Natural killer cell (primary cell): ENCODE measurements around the gene FGF2. TPM values are rescaled to one million over a fixed set of nuclear protein-coding genes. Genes with fewer than 3 reads are reported as not detected.

Experiments used
- ATAC-seq, 3 donors: fragments of 150-1000 bp in 2 of 3; fragments of 200-7000 bp in 1 of 3; cut with Tn5 transposase; 1 replicate in 1 of 3; 2 replicates in 2 of 3; pipeline ENCODE4 v1.10.0; 2021; ENCODE audit warnings: mild to moderate bottlenecking in 2 of 3, moderate library complexity in 2 of 3
- DNase-seq, 2 donors: peaks; one replicate each; pipeline versions ENCODE4 v3.0.0 to v3.0.0-alpha.2; 2013 to 2021; ENCODE audit warnings: mixed read lengths in 1 of 2
- H3K27ac ChIP-seq: one replicate; pipeline ENCODE4 v1.5.1; 2013; ENCODE audit warnings: mild to moderate bottlenecking, low read length
- H3K27me3 ChIP-seq: one replicate; pipeline ENCODE4 v1.6.1; 2013; ENCODE audit warnings: low read length; ENCODE audit not compliant: control insufficient read depth, insufficient read depth
- H3K36me3 ChIP-seq: one replicate; pipeline ENCODE4 v1.6.1; 2013; ENCODE audit warnings: low read length; ENCODE audit not compliant: control insufficient read depth, insufficient read depth
- H3K4me1 ChIP-seq: one replicate; pipeline ENCODE4 v1.6.1; 2013; ENCODE audit warnings: low read length; ENCODE audit not compliant: control insufficient read depth, insufficient read depth
- H3K4me3 ChIP-seq: one replicate; pipeline ENCODE4 v1.5.1; 2013; ENCODE audit warnings: low read length
- H3K9me3 ChIP-seq: one replicate; pipeline ENCODE4 v1.6.1; 2013; ENCODE audit warnings: low read length; ENCODE audit not compliant: control insufficient read depth, insufficient read depth
- H3K27ac Mint-ChIP-seq, 2 donors: one replicate each; pipeline ENCODE4 v1.8.0; 2022; ENCODE audit warnings: mild to moderate bottlenecking in 2 of 2, mixed read lengths in 2 of 2, moderate library complexity in 1 of 2
- H3K27me3 Mint-ChIP-seq, 2 donors: one replicate each; pipeline ENCODE4 v1.8.0; 2022; ENCODE audit warnings: low read depth in 2 of 2, mixed read lengths in 2 of 2
- H3K36me3 Mint-ChIP-seq: one replicate; pipeline ENCODE4 v1.8.0; 2022; ENCODE audit warnings: mixed read lengths
- H3K4me1 Mint-ChIP-seq, 2 donors: one replicate each; pipeline ENCODE4 v1.8.0; 2022; ENCODE audit warnings: mixed read lengths in 2 of 2
- H3K4me3 Mint-ChIP-seq: one replicate; pipeline ENCODE4 v1.8.0; 2022; ENCODE audit warnings: mild to moderate bottlenecking, moderate library complexity, mixed read lengths
- H3K9me3 Mint-ChIP-seq, 2 donors: one replicate each; pipeline ENCODE4 v1.8.0; 2022; ENCODE audit warnings: mixed read lengths in 2 of 2
- WGBS: methylation state at CpG from one replicate; pipeline ENCODE4 v1.1.7; 2013; ENCODE audit warnings: missing lambda C conversion rate; ENCODE audit not compliant: insufficient coverage; 5-methylcytosine and 5-hydroxymethylcytosine counted together
- intact Hi-C: fragments of 100-400 bp; cut with micrococcal nuclease; formaldehyde crosslinking; loops from one replicate; pipeline ENCODE4 v1.14.2; 2022
- total RNA-seq, 4 donors: library from RNA; stranded (reverse); fragments of 120-200 nt in 1 of 4; gene quantifications; one replicate each; pipeline versions ENCODE4 v1.2.3 to v1.2.4, GENCODE V29; 2013 to 2022
- TF ChIP-seq, protein P1 (sequence below): fragments of 200-600 bp; IDR thresholded peaks from one replicate; pipeline ENCODE4 v1.8.0; 2022; ENCODE audit warnings: antibody characterized with exemption

FGF2 gene
- total RNA-seq, result not detected
- 0.52 TPM for total RNA-seq (2013)

DNA sequence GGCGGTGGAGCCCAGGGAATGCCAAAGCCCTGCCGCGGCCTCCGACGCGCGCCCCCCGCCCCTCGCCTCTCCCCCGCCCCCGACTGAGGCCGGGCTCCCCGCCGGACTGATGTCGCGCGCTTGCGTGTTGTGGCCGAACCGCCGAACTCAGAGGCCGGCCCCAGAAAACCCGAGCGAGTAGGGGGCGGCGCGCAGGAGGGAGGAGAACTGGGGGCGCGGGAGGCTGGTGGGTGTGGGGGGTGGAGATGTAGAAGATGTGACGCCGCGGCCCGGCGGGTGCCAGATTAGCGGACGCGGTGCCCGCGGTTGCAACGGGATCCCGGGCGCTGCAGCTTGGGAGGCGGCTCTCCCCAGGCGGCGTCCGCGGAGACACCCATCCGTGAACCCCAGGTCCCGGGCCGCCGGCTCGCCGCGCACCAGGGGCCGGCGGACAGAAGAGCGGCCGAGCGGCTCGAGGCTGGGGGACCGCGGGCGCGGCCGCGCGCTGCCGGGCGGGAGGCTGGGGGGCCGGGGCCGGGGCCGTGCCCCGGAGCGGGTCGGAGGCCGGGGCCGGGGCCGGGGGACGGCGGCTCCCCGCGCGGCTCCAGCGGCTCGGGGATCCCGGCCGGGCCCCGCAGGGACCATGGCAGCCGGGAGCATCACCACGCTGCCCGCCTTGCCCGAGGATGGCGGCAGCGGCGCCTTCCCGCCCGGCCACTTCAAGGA is at the start of gene FGF2:
FGF2 (plus strand) TSS at position 279 of the 705 bp plus-strand sequence; CDS start at position 623, 344 bp downstream.
- Mint-ChIP-seq H3K27me3 (peaks cover 58 to 70% of the 10 kb centered on the region in 2 donors), H3K4me1 (peaks cover 15 to 29% of the 10 kb centered on the region in 2 donors), H3K36me3 (peaks cover 15% of the 10 kb centered on the region), H3K4me3 (peak within 1 kb of the TSS; percentile 72), H3K9me3 (no peaks in the 10 kb centered on the region), H3K27ac (peak within 1 kb of the TSS; percentile 1 to 59)
- intact Hi-C loops, result loop anchor here (5.0 kb wide), 1 partner anchor 64 kb away; no protein-coding TSS in a partner anchor
- Histone ChIP-seq H3K4me3 (peak within 1 kb of the TSS; percentile 43), H3K27me3 (peaks cover 37% of the 10 kb centered on the region), H3K36me3 (no peaks in the 10 kb centered on the region), H3K4me1 (peaks cover 14% of the 10 kb centered on the region), H3K27ac (no peak within 1 kb of the TSS), H3K9me3 (no peaks in the 10 kb centered on the region)
- TF ChIP-seq, protein P1, sequence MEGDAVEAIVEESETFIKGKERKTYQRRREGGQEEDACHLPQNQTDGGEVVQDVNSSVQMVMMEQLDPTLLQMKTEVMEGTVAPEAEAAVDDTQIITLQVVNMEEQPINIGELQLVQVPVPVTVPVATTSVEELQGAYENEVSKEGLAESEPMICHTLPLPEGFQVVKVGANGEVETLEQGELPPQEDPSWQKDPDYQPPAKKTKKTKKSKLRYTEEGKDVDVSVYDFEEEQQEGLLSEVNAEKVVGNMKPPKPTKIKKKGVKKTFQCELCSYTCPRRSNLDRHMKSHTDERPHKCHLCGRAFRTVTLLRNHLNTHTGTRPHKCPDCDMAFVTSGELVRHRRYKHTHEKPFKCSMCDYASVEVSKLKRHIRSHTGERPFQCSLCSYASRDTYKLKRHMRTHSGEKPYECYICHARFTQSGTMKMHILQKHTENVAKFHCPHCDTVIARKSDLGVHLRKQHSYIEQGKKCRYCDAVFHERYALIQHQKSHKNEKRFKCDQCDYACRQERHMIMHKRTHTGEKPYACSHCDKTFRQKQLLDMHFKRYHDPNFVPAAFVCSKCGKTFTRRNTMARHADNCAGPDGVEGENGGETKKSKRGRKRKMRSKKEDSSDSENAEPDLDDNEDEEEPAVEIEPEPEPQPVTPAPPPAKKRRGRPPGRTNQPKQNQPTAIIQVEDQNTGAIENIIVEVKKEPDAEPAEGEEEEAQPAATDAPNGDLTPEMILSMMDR, result no peak
- ATAC-seq, result peak in 2 of 3 donors; percentile 33 to 44
- under 1% methylated on average over 97 of the region's 97 CpGs for WGBS
- peak; percentile 15 to 33 for DNase-seq

DNA sequence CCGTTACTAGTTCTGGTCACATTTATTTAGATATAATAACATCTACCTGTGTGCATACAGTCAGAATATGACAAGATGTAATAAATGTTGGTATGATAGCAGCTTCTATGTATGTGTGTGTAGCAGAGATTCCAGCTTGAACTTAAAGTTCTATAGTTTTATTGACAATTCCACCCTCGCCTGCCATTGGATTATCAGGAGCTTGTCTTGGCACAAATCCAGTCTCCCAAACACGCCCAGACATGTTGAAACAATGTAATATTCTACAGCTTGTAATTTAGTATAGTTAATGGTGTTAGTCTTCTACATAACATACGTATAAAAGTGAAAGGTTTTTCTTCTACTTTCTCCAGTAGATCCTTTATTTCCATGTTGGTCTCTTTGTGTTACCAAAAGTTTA is 49.7 kb upstream of the FGF2 start:
- H3K27me3 Mint-ChIP-seq, result peaks cover 3 to 5% of the 10 kb centered on the region in 2 donors
- H3K27ac Mint-ChIP-seq, result no peak overlapping the region
- Histone ChIP-seq H3K4me1 (no peaks in the 10 kb centered on the region), H3K27ac (no peak overlapping the region), H3K27me3 (peaks cover 2% of the 10 kb centered on the region), H3K36me3 (no peaks in the 10 kb centered on the region), H3K9me3 (no peaks in the 10 kb centered on the region), H3K4me3 (no peak overlapping the region)
- H3K4me3 Mint-ChIP-seq, result no peak overlapping the region
- no peak for ATAC-seq
- 100% methylated on average over 1 of the region's 4 CpGs for whole genome bisulfite sequencing
- no peak for DNase-seq
- TF ChIP-seq, protein P1, result no peak
- no peaks in the 10 kb centered on the region for H3K9me3 Mint-ChIP-seq
- intact Hi-C loops, result no loop called here
- H3K36me3 Mint-ChIP-seq, result no peaks in the 10 kb centered on the region
- no peaks in the 10 kb centered on the region for H3K4me1 Mint-ChIP-seq

DNA sequence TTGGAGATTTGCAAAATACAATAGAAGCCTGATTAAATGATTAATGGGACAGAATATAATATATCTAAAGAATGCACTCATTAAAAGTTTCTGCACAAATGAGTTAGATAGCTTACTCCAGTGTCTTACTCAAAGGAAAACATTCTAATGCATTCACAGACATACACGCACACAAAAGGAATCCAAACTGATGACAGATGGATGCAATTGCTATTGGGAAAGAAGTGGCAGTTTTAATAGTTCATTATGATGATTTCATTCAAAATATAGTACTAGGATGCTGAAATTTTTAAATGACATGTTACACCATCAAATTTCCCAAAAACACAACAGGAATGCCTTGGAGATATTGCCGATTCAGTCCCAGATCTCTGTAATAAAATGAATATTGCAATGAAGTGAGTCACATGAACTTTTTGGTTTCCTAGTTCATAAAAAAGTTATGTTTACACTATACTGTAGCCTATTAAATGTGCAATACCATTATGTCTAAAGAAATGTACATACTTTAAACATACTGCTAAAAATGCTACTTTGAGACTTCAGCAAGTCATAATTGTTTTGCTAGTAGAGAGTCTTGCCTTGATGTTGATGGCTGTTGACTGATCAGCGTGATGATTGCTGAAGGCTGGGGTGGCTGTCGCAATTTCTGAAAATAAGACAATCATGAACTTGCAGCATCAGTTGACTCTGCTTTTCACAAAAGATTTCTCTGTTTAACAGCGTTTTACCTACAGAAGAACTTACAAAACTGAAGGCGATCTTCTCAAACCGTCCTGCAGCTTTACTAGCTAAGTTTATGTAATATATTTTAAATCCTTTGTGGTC is 48.6 kb upstream of the FGF2 start:
- Histone ChIP-seq H3K36me3 (no peaks in the 10 kb centered on the region), H3K9me3 (no peaks in the 10 kb centered on the region), H3K4me1 (no peaks in the 10 kb centered on the region), H3K4me3 (no peak overlapping the region), H3K27me3 (peaks cover 2% of the 10 kb centered on the region), H3K27ac (no peak overlapping the region)
- no peaks in the 10 kb centered on the region for H3K36me3 Mint-ChIP-seq
- no peak for ATAC-seq
- 96% methylated on average over 3 of the region's 7 CpGs for WGBS
- H3K4me3 Mint-ChIP-seq, result no peak overlapping the region
- no peak overlapping the region for H3K27ac Mint-ChIP-seq
- H3K27me3 Mint-ChIP-seq, result peaks cover 3 to 9% of the 10 kb centered on the region in 2 donors
- no peaks in the 10 kb centered on the region for H3K4me1 Mint-ChIP-seq
- TF ChIP-seq, protein P1, result no peak
- no peaks in the 10 kb centered on the region for H3K9me3 Mint-ChIP-seq
- intact Hi-C loops, result no loop called here
- no peak for DNase-seq
